NCI-H526 treated with DMSO at 0.1 percent for 48 hours (cell line): ENCODE results near the gene KLF1.
"Not testable (repeated sequence)": the region's sequence is repeated elsewhere in the genome, so short reads cannot be mapped to it uniquely, and the experiment has no call there.

Experiments used
- DNase-seq: peaks from one replicate; lab custom pipeline; 2025; lab: John Stamatoyannopoulos, UW

KLF1 gene

GRCh38 chr19:12890787-12891552, 4.0 kb upstream of the KLF1 start, which contains the start of gene GCDH:
GCDH (plus strand) TSS chr19:12891160; CDS start chr19:12891305, 145 bp downstream.
- peak; percentile 97 for DNase-seq

- DNase-seq, result not testable (repeated sequence)
These were observed 3.3 kb upstream of the KLF1 start for GRCh38 chr19:12890299-12890786.

GRCh38 chr19:12888006-12888603, 1.1 kb upstream of the KLF1 start:
- DNase-seq, result no peak

- DNase-seq, result no peak
These were observed 391 bp downstream of the KLF1 start for GRCh38 chr19:12886651-12886968.

- DNase-seq, result no peak
These were observed 1.0 kb downstream of the KLF1 start for GRCh38 chr19:12885749-12886650.

GRCh38 chr19:12884926-12885748, 1.9 kb downstream of the KLF1 start:
- peak; percentile 55 for DNase-seq

- no peak for DNase-seq
These were observed 2.4 kb downstream of the KLF1 start for GRCh38 chr19:12884627-12884925.

- no peak for DNase-seq
These were observed 2.8 kb downstream of the KLF1 start for GRCh38 chr19:12884202-12884601.

- DNase-seq, result no peak
These were observed 4.4 kb downstream of the KLF1 start for GRCh38 chr19:12882589-12882988.

- DNase-seq, result peak; percentile 82
These were observed 5.7 kb downstream of the KLF1 start, which contains the start of gene DNASE2 for GRCh38 chr19:12881172-12881808. DNASE2 (minus strand) TSS chr19:12881449; CDS start chr19:12881375, 74 bp downstream.

- DNase-seq, result no peak
These were observed 6.3 kb downstream of the KLF1 start for GRCh38 chr19:12880551-12881171.

- DNase-seq, result no peak
These were observed 11.9 kb downstream of the KLF1 start for GRCh38 chr19:12875086-12875485.

- DNase-seq, result no peak
These were observed 12.9 kb downstream of the KLF1 start for GRCh38 chr19:12873891-12874745.

- no peak for DNase-seq
These were observed 13.8 kb downstream of the KLF1 start for GRCh38 chr19:12872941-12873890.

- DNase-seq, result no peak
These were observed 14.7 kb downstream of the KLF1 start for GRCh38 chr19:12872255-12872654.

- DNase-seq, result no peak
These were observed 15.3 kb downstream of the KLF1 start for GRCh38 chr19:12871681-12872080.

GRCh38 chr19:12868540-12869112, 18.4 kb downstream of the KLF1 start:
- no peak for DNase-seq
